Right lobe of liver (tissue), 4 donors: ENCODE results near the gene KIAA1549.

Experiments used
- POLR2A ChIP-seq: fragments of 450-650 bp; IDR thresholded peaks from one replicate; pipeline ENCODE4 v1.6.1; 2017; ENCODE audit warnings: antibody characterized with exemption, mild to moderate bottlenecking
- TF ChIP-seq, protein P1 (sequence below), 4 donors: fragments of 200-600 bp in 3 of 4; fragments of 450-650 bp in 1 of 4; IDR thresholded peaks; one replicate each; pipeline versions ENCODE4 v1.5.1 to v1.8.0; 2016 to 2022; ENCODE audit warnings: antibody characterized with exemption in 4 of 4, mild to moderate bottlenecking in 2 of 4
- donor health status: DM: no; HTN: no; CAD: no.
- donor health status: DM: no; HTN: no; CAD: no.
- donor health status: DM: no; HTN: yes; CAD: no.

GRCh38 chr7:138892006-138892630 lies 89.1 kb downstream of the KIAA1549 start:
- TF ChIP-seq POLR2A: no peak
- TF ChIP-seq, protein P1, sequence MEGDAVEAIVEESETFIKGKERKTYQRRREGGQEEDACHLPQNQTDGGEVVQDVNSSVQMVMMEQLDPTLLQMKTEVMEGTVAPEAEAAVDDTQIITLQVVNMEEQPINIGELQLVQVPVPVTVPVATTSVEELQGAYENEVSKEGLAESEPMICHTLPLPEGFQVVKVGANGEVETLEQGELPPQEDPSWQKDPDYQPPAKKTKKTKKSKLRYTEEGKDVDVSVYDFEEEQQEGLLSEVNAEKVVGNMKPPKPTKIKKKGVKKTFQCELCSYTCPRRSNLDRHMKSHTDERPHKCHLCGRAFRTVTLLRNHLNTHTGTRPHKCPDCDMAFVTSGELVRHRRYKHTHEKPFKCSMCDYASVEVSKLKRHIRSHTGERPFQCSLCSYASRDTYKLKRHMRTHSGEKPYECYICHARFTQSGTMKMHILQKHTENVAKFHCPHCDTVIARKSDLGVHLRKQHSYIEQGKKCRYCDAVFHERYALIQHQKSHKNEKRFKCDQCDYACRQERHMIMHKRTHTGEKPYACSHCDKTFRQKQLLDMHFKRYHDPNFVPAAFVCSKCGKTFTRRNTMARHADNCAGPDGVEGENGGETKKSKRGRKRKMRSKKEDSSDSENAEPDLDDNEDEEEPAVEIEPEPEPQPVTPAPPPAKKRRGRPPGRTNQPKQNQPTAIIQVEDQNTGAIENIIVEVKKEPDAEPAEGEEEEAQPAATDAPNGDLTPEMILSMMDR (IDR thresholded peaks at IDR 0.05): no peak
